ENCODE results near the gene VWA2.

The VWA2 gene

DNA sequence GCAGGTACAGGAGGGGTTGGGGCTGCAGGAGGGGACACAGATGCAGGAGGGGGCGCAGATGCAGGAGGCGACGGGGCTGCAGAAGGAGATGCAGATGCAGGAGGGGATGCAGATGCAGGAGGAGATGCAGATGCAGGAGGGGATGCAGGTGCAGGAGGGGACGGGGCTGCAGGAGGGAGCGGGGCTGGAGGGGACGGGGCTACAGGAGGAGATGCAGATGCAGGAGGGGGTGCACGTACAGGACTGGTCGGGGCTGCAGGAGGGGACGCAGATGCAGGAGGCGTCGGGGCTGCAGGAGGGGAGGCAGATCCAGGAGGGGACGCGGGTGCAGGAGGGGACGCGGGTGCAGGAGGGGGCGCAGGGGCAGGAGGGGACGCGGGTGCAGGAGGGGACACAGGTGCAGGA lies 66.5 kb downstream of the VWA2 start:
- TF ChIP-seq, protein P1, sequence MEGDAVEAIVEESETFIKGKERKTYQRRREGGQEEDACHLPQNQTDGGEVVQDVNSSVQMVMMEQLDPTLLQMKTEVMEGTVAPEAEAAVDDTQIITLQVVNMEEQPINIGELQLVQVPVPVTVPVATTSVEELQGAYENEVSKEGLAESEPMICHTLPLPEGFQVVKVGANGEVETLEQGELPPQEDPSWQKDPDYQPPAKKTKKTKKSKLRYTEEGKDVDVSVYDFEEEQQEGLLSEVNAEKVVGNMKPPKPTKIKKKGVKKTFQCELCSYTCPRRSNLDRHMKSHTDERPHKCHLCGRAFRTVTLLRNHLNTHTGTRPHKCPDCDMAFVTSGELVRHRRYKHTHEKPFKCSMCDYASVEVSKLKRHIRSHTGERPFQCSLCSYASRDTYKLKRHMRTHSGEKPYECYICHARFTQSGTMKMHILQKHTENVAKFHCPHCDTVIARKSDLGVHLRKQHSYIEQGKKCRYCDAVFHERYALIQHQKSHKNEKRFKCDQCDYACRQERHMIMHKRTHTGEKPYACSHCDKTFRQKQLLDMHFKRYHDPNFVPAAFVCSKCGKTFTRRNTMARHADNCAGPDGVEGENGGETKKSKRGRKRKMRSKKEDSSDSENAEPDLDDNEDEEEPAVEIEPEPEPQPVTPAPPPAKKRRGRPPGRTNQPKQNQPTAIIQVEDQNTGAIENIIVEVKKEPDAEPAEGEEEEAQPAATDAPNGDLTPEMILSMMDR (IDR thresholded peaks at IDR 0.05) = no peak

DNA sequence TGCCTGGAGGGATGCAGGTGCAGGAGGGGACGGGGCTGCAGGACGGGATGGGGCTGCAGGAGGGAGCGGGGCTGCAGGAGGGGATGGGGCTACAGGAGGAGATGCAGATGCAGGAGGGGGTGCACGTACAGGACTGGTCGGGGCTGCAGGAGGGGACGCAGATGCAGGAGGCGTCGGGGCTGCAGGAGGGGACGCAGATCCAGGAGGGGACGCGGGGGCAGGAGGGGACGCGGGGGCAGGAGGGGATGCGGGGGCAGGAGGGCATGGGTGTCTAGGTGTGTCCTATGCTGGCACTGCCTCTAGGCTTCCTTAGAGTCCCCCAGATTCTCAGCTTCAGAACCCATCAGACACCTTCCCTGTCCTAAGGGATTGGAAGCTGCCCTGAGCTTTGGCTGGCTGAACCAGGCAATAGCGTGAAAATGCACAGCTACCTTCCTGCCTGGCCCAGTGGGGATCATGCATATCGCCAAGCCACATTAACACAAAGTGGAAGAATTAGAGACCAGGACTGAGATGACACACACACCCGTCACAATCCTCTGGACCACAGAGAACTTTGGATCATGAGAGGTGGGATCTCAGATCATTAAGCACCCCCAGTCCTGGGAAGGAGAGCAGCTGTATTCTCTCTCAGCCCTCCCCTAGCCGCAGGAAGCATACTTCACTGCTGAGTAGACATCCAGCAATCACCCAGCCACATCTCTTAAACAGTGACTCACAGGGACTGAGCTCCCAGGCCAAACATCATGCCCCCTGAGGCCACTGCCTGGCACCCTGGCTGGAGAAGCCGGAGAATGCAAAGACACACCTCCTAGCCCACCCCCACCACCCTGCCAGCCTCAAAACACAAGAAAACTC lies 67.3 kb downstream of the VWA2 start:
- TF ChIP-seq, protein P1 (IDR thresholded peaks at IDR 0.05) = no peak

DNA sequence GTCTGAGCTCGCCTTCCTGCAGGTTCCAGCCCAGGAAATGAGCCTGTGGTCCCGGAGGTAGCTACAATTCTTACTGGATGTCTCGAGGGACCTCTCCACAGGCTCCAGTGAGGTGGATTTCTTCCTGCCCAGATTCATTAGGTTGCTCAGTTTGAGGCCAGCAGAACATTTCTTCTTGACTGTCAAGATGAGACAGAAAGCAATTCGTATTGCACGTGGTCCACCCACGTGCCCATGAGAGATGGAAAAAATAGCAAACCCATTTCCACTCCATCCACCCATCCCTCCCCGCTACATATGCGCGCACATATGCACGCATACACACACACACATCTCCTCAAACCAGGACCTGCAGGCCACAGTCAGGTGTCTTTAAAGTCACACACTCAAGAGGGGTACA lies 68.7 kb downstream of the VWA2 start:
- TF ChIP-seq, protein P1 (IDR thresholded peaks at IDR 0.05) = no peak

DNA sequence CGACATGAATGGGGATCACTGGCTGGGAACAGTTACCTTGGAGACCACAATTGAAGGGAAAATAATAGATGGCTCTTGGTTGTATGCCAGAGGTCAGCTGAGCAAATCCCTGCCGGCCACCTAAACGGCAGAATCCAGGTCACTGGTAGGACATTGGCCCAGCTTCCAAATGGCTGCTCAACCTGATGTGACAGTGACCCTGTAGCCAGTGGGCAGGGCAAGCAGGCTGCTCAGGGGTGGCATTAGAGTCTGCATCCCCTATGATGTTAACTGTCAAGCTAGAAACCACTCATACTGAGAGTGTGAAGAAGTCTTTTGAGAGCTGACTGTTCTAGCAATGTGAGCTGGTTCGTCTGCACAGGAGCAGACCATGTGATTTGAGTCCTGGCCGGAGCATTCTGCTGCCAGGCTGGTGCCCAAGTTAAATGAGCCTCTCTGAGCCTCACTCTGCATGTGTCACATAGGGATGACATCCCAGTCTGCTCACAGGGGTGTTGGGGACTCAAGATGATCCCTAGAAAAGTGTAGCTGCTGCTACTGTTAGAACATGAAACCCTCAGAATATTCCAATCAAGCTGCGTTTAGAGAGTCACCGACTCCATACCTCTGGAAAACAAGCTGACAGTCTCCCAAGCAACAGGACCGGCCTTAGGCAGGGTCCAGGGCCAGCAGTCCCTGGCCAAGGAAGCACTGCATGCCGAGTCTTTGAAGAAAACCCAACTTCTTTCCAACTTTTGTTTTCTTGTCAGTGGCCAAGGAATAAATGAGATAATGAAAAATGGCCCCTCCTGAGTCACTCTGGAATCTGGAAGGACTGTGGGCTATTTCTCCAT lies 69.7 kb downstream of the VWA2 start:
- TF ChIP-seq, protein P1 (IDR thresholded peaks at IDR 0.05) = no peak

DNA sequence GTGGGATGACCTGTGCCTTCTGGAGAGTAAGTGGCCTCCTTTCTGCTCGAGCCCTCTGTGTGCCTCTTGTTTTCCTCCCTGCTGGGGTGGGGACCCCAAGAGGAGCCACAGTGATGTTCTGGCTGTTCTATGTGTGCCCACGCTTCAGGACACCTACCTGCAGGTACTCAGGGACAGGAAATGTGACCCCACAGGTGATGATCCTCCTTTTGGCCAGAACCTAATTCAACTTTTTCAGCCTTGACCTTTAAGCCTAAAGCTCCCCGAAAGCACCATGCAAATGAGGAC lies 70.3 kb downstream of the VWA2 start:
- TF ChIP-seq, protein P1 (IDR thresholded peaks at IDR 0.05) = no peak

DNA sequence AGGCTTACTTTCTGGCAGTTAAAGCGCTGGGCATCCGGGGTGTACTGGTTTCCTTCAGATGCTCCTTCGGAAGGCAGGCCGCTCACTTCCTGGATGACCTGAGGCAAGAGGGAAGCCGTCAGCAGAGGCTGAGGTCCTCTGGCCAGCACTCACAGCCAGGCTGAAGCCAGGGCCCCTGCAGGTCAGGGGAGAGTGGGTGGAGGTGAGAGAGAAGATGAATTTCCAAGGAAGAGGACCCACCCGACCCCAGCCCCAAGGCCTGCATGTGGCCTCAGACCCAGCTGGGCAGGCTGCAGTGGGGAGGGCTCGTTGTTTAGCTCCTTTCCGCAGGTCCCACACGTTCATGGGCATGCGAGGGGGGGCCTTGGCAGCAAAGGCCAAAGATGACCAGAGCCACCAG lies 71.3 kb downstream of the VWA2 start:
- TF ChIP-seq, protein P1 (IDR thresholded peaks at IDR 0.05) = no peak

DNA sequence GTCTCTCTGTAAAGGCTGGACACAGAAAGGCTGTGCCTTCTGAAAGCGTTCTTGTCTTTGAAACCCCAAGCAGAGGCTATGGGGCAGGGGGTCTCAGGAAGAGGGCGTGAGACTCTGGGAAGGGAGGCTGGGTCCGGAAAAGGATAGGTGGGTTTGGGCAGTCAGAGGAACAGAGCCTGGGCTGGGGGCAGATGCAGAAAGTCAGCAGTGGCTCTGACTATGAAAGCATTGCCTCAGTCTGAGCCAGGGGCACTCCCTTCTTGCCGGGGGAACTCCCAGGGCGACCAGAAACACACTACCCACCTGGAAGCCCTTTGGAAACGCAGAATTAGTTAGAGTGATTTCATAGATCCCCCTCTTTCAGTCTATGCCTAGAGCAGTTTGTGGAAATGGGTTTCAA lies 72.0 kb downstream of the VWA2 start:
- TF ChIP-seq, protein P1 (IDR thresholded peaks at IDR 0.05) = no peak
